T-helper 2 cell treated with Interferon-gamma antibody and Interleukin-4, amounts not matched to agents 5 μg/mL and 100 μg/mL, for 36 hours (primary cell): ENCODE results near the gene ZAP70.

ENCODE experiments used
- DNase-seq: peaks from one replicate; pipeline ENCODE4 v3.0.0; 2021; ENCODE audit warnings: low spot score
- H3K27ac Mint-ChIP-seq: one replicate; pipeline ENCODE4 v1.8.0; 2021; ENCODE audit warnings: mild to moderate bottlenecking, mixed read lengths
- H3K27me3 Mint-ChIP-seq: one replicate; pipeline ENCODE4 v1.8.0; 2021; ENCODE audit warnings: low read depth, mixed read lengths
- H3K36me3 Mint-ChIP-seq: one replicate; pipeline ENCODE4 v1.8.0; 2021; ENCODE audit warnings: low read depth, mixed read lengths
- H3K4me1 Mint-ChIP-seq: one replicate; pipeline ENCODE4 v1.8.0; 2021; ENCODE audit warnings: low read depth, mixed read lengths
- H3K4me3 Mint-ChIP-seq: one replicate; pipeline ENCODE4 v1.8.0; 2022; ENCODE audit warnings: mild to moderate bottlenecking, moderate library complexity, mixed read lengths
- H3K9me3 Mint-ChIP-seq: one replicate; pipeline ENCODE4 v1.8.0; 2021; ENCODE audit warnings: mixed read lengths

ZAP70 gene

DNA sequence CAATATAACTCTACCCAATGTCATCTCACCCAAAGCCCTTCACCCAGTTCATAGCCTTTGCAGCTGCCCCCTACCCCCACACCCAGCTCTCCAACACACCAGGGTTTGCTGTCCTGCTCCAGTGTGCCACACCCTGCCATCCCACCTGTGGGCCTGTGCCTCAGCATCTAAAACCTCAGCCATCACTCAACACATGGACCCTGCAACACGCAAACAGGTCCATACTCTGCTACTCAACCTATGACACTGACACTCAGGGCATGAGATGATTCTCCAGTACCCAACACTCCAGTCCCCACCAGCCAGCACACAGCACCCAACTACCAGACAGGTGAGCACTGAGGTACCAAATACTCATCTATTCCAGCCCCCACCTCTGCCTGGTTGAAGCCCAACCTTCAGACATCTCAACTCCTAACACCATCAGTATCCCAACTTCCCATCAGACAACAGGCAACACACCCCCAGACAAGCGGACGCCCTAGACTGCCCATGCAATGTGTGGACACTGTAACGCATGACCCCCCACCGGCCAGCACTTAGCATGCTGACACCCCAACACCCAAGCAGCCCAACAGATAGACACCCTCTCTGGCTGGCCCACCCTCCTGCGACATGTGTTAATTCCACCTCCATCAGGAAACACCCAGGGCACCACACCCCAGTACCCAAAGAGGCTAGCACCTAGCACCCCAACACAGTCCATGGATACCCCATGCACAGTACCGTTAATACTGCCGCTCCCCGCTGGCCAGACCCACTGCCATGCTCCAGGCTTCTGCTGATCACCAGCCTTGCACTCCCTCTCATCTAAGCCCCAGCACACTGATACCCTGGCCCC is 25.0 kb downstream of the ZAP70 start:
- no peak for DNase-seq
- Mint-ChIP-seq H3K9me3 (no peaks in the 10 kb centered on the region), H3K36me3 (peaks cover 63% of the 10 kb centered on the region), H3K4me3 (no peak overlapping the region), H3K27ac (peak overlapping the region; percentile 33), H3K4me1 (peaks cover 31% of the 10 kb centered on the region), H3K27me3 (no peaks in the 10 kb centered on the region)

DNA sequence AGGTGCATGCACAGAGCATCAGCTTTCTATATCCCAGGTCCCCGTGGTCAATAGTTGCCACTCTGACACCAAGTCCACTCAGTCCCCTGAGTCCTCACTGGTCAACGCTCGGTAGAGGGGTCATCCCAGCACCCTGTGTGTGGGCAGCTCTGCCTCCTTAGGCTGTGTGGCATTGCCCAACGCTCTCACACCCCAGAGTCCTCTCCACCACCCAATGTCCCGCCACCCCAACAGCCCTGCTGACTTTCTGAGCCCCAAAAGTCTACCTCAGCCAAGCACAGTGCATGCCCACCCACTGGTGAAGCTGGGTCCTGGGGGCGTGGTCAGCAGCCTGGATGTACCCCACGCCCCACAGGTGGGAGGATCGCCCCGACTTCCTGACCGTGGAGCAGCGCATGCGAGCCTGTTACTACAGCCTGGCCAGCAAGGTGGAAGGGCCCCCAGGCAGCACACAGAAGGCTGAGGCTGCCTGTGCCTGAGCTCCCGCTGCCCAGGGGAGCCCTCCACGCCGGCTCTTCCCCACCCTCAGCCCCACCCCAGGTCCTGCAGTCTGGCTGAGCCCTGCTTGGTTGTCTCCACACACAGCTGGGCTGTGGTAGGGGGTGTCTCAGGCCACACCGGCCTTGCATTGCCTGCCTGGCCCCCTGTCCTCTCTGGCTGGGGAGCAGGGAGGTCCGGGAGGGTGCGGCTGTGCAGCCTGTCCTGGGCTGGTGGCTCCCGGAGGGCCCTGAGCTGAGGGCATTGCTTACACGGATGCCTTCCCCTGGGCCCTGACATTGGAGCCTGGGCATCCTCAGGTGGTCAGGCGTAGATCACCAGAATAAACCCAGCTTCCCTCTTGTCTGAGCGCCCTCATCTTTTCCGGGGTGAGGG is 25.9 kb downstream of the ZAP70 start:
- Mint-ChIP-seq H3K36me3 (peaks cover 64% of the 10 kb centered on the region), H3K4me3 (no peak overlapping the region), H3K27me3 (no peaks in the 10 kb centered on the region), H3K4me1 (peaks cover 38% of the 10 kb centered on the region), H3K9me3 (no peaks in the 10 kb centered on the region), H3K27ac (peak overlapping the region; percentile 33)
- no peak for DNase-seq

DNA sequence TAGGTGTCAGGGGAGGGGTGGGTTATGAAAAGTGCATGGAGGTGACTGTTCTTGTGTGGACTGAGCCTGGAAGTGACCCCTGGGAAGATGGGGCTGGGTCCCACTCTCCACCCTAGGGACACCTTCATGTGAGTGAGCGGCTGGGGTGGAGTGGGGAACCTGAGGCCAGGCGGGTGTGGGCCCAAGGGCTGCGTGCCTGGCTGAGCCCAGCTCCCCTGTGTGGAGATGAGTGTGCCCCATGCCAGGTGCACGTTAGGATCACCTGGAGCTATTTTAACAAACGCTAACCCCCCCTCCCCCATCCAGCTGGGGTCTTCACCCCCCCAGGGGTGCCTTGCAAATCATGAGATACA is 26.5 kb downstream of the ZAP70 start:
- H3K27ac Mint-ChIP-seq, result no peak overlapping the region
- H3K36me3 Mint-ChIP-seq, result peaks cover 67% of the 10 kb centered on the region
- H3K4me3 Mint-ChIP-seq, result no peak overlapping the region
- H3K9me3 Mint-ChIP-seq, result no peaks in the 10 kb centered on the region
- no peaks in the 10 kb centered on the region for H3K27me3 Mint-ChIP-seq
- DNase-seq, result no peak
- H3K4me1 Mint-ChIP-seq, result peaks cover 43% of the 10 kb centered on the region

DNA sequence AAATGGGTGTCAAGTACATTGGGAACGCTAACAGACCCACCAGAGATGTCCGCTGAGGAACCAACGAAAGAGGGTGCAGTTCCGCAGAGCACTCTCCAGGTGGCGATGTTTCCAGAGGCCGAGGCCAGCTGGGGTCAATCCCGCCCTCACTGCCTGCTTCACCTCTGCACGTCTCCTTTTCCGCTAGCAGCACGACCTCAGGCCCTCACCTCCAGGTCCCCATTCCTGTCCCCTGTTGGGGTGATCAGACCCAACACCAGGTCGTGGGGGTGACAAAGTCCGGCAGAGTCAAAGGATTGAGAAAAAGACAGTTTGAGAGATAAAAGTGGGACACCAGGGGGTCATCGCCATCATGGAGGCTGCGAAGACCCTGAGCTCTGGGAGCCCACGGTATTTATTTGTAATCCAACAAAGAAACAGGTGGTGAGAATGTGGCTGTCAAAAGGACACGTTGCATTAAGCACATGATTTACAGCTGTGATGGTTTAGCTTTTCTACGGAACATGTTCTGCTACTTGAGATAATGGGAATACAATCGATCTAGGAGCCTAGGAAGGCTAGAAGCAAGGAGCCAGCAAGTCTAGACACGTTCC is 27.3 kb downstream of the ZAP70 start:
- peak overlapping the region; percentile 67 for H3K27ac Mint-ChIP-seq
- DNase-seq, result peak; percentile 26

DNA sequence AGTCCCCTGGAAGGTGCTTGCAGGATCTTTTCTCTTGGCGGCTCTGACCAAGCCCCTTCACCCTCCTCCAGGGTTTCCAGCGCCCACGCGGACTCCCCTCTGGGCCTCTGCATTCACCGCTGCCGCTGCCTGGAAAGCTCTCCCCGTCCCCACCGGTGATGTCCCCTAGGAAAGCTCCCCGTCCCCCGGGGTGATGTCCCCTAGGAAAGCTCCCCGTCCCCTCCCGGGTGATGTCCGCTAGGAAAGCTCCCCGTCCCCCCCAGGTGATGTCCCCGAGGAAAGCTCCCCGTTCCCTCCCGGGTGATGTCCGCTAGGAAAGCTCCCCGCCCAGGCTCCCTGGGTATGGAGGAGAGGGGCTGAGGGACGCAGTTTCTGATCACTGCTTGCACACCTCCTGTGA is 27.9 kb downstream of the ZAP70 start:
- H3K9me3 Mint-ChIP-seq, result no peaks in the 10 kb centered on the region
- DNase-seq, result no peak
- H3K36me3 Mint-ChIP-seq, result peaks cover 66% of the 10 kb centered on the region
- H3K27ac Mint-ChIP-seq, result no peak overlapping the region
- H3K27me3 Mint-ChIP-seq, result no peaks in the 10 kb centered on the region
- H3K4me1 Mint-ChIP-seq, result peaks cover 53% of the 10 kb centered on the region
- H3K4me3 Mint-ChIP-seq, result peak overlapping the region; percentile 30

More for the DNA sequence above, 27.3 kb downstream of the ZAP70 start:
- Mint-ChIP-seq H3K4me3 (no peak overlapping the region), H3K36me3 (peaks cover 66% of the 10 kb centered on the region), H3K9me3 (no peaks in the 10 kb centered on the region), H3K4me1 (peaks cover 49% of the 10 kb centered on the region), H3K27me3 (no peaks in the 10 kb centered on the region)

DNA sequence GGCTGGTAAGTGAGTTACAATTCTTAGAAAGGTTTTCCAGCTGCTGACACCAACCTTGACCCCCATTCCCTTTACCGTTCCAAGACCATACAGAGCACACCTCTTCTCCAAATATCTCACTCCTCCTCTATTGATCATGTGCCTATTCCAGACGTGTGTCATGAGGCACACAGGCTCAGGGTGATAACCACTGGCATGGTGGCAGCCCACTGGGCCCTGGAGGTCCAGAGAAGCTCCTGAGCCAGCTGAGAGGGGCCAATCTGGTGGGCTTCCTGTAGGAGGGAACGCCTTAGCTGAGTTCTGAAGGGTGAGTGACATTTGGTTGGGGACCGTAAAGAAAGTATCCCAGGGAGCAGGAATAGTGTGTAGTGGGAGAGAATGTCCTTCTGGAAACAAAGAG is 28.3 kb downstream of the ZAP70 start:
- Mint-ChIP-seq H3K27ac (peak overlapping the region; percentile 95), H3K27me3 (no peaks in the 10 kb centered on the region), H3K9me3 (no peaks in the 10 kb centered on the region), H3K36me3 (peaks cover 61% of the 10 kb centered on the region), H3K4me3 (peak overlapping the region; percentile 30), H3K4me1 (peaks cover 57% of the 10 kb centered on the region)
- no peak for DNase-seq

DNA sequence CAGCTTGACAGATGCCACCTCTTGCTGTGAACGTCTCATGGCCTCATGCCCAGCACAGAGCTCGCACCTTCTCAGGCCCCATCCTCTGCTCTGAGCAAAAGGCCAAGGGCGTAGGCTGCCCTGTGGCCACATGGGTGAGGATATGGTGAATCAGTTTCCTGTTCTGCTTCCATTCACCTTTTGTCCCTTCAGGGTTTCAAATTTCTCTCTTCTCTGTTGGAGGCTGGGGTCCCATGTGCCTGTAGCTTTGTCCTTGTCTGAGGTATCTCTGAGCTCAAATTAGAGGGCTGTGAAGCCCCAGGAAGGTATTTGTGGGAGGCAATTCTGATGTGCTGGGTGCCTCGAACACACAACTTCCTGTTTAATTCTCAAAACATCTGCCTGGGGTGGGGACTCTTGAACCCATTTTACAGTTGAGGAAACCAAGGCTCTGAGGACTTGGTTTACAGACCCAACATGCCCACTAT is 29.0 kb downstream of the ZAP70 start:
- Mint-ChIP-seq H3K36me3 (peaks cover 59% of the 10 kb centered on the region), H3K4me3 (peak overlapping the region; percentile 69), H3K27ac (peak overlapping the region; percentile 95)

DNA sequence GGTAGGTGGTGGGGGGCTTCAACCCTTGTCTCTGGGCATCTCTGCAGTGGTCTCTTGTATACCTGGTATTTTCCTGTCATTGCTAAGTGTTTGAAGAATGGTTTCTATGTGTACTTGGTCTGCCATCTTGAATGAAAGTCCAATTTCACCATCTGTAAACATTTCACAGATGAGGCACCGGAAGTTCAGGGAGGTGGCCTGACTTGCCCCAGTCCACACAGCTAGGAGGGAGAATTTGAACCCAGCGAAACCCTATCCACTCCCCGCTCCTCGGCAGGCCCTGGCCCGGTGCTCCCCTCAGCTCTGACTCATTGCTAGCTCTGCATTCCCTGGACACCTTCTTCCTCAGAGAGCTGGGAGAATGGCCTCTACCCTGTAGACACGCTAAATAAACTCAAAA is 30.5 kb downstream of the ZAP70 start:
- H3K36me3 Mint-ChIP-seq, result peaks cover 51% of the 10 kb centered on the region
- no peak for DNase-seq
- no peaks in the 10 kb centered on the region for H3K9me3 Mint-ChIP-seq
- no peaks in the 10 kb centered on the region for H3K27me3 Mint-ChIP-seq
- H3K4me3 Mint-ChIP-seq, result peak overlapping the region; percentile 50
- peak overlapping the region; percentile 81 for H3K27ac Mint-ChIP-seq
- peaks cover 66% of the 10 kb centered on the region for H3K4me1 Mint-ChIP-seq

More for the DNA sequence above, 29.0 kb downstream of the ZAP70 start:
- peak; percentile 61 for DNase-seq
- Mint-ChIP-seq H3K9me3 (no peaks in the 10 kb centered on the region), H3K27me3 (no peaks in the 10 kb centered on the region), H3K4me1 (peaks cover 62% of the 10 kb centered on the region)

DNA sequence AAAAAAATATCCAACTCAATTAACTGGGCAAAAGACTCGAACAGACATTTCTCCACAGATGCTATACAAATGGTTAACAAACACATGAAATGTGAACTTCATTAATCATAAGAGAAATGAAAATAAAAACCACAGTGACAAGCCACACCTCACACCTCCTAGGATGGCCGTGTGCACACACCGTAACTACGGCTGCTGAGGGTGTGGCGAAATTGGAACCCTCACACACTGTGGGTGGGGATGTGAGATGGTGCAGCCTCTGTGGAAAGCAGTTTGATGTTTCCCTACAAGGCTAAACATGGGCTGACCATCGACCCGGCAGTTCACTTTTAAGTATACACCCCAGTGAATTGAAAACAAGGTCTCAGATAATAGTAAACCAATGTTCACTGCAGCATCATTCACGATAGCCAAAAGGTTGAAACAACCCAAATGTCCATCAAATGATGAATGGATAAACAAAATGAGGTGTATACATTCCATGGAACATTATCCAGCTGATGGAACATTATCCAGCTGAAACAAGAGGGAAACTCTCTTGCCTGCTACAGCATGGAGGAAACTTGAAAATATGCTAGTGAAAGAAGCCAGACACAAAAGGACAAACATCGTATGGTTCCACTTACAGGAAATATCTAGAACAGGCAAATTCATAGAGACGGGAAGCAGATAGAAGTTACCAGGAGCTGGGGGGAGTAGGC is 32.2 kb downstream of the ZAP70 start:
- H3K27me3 Mint-ChIP-seq, result no peaks in the 10 kb centered on the region
- H3K4me3 Mint-ChIP-seq, result peak overlapping the region; percentile 46
- peak; percentile 65 for DNase-seq
- peak overlapping the region; percentile 69 for H3K27ac Mint-ChIP-seq
- H3K4me1 Mint-ChIP-seq, result peaks cover 64% of the 10 kb centered on the region
- H3K36me3 Mint-ChIP-seq, result peaks cover 41% of the 10 kb centered on the region
- H3K9me3 Mint-ChIP-seq, result no peaks in the 10 kb centered on the region

DNA sequence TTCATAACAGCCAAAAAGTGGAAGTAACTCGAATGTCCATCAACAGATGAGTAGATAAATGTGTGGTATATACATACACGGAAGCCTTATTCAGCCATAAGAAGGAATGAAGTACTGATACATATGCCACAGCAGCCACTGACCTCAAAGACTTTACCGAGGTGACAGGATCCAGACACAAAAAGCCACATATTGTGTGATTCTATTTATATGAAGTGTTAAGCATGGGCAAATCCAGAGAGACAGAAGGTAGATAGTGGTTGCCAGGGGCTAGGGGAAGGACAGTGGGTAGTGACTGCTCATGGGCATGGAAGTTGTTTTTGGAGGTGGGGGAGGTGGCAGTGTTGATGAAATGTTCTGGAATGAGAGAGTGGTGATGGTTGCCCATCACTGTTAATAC is 33.9 kb downstream of the ZAP70 start:
- peak overlapping the region; percentile 8 for H3K27ac Mint-ChIP-seq
- H3K9me3 Mint-ChIP-seq, result no peaks in the 10 kb centered on the region
- no peak overlapping the region for H3K4me3 Mint-ChIP-seq
- H3K36me3 Mint-ChIP-seq, result peaks cover 25% of the 10 kb centered on the region
- no peaks in the 10 kb centered on the region for H3K27me3 Mint-ChIP-seq
- H3K4me1 Mint-ChIP-seq, result peaks cover 49% of the 10 kb centered on the region
- DNase-seq, result no peak

DNA sequence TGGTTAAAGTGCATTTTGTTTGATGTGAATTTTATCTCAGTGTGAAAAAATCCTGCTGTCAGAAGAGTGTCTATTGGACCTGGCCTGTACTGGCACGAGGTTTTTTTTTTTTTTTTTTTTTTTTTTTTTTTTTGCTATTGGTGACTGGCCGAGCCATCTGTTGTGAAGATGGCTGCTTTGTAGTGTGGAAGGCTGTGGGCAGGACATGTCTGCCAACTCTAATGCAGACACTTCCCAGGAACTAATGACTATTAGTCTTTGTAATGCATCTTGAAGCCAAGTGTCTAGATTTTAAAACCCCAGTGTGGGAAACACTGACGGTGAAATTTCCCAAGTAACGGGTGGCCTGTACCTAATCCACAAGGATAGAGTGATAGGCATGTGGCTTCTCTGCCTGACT is 34.3 kb downstream of the ZAP70 start:
- Mint-ChIP-seq H3K36me3 (peaks cover 23% of the 10 kb centered on the region), H3K27ac (no peak overlapping the region), H3K4me3 (no peak overlapping the region), H3K27me3 (no peaks in the 10 kb centered on the region), H3K4me1 (peaks cover 45% of the 10 kb centered on the region), H3K9me3 (no peaks in the 10 kb centered on the region)
- no peak for DNase-seq

DNA sequence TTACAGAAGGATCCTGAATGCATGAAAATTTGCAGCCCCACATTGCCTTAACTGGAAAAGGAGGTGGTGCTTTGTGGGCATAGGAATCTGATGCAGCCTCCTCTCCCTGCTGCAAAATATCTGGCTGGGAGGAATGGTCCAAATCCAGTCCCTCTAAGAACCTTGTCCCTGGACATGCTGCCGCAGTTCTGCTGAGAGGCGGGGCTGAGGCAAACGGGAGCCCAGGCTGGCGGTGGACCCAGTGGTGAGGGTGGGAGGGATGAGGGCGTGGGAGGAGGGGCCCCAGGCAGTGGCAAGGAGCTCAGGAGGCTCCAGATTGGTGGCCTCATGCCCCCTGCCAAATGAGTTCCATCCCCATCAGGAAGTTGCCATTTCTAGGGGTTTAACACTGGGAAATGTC is 36.2 kb downstream of the ZAP70 start:
- Mint-ChIP-seq H3K36me3 (peaks cover 12% of the 10 kb centered on the region), H3K27me3 (no peaks in the 10 kb centered on the region), H3K4me3 (no peak overlapping the region), H3K4me1 (peaks cover 28% of the 10 kb centered on the region), H3K9me3 (no peaks in the 10 kb centered on the region), H3K27ac (no peak overlapping the region)
- no peak for DNase-seq

DNA sequence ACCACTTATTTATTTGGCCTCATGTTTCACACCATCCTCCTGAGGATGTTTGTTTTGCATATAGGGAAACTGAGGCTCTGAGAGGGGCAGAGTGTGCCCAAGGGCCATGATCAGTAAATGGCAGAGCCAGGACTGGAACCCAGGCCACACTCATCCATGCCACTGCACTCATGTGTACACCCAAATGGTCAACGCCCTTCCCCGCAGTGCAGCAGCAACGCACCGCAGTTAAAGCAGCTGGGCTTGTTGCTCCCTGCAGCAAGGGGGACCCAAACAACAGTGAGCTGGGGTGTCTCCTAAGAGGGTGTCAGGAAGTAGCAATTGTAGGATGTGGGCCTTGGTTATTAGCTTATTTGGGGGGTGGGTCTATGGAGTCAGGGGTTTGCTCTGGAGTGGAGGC is 36.6 kb downstream of the ZAP70 start:
- no peak for DNase-seq
- H3K4me3 Mint-ChIP-seq, result no peak overlapping the region
- no peaks in the 10 kb centered on the region for H3K9me3 Mint-ChIP-seq
- peaks cover 12% of the 10 kb centered on the region for H3K36me3 Mint-ChIP-seq
- no peaks in the 10 kb centered on the region for H3K27me3 Mint-ChIP-seq
- H3K27ac Mint-ChIP-seq, result no peak overlapping the region
- H3K4me1 Mint-ChIP-seq, result peaks cover 26% of the 10 kb centered on the region
